K562 (cell line): ENCODE measurements around the gene ZNF787. TPM values are rescaled to one million over a fixed set of nuclear protein-coding genes. Genes with fewer than 3 reads are reported as not detected.

Source experiments
- ATAC-seq: fragments of 200-7000 bp; cut with Tn5 transposase; 3 replicates; pipeline ENCODE4 v1.9.1; 2020; ENCODE audit warnings: moderate library complexity
- BruUV-seq: library from RNA; stranded (reverse); fragments of 400-500 nt; replicated peaks from 2 replicates; lab custom pipeline; 2021; lab: Mats Ljungman, UMichigan
- CTCF ChIA-PET: fragments of 300-600 bp; formaldehyde crosslinking; extraction: SDS; loops from one replicate; lab custom pipeline; 2021; ENCODE audit warnings: low intra/inter-chr PET ratio; lab: Yijun Ruan, JAX
- POLR2A ChIA-PET: fragments of 300-600, 350-650 bp; sonication (Branson Sonifier 250); formaldehyde crosslinking; extraction: SDS; loops from one replicate; lab custom pipeline; 2021; ENCODE audit warnings: antibody characterized with exemption, inconsistent platforms; lab: Yijun Ruan, JAX
- DNase-seq, 4 experiments: peaks; one replicate each; pipeline versions ENCODE4 v3.0.0 to v3.0.0-alpha.2; 2011 to 2018; ENCODE audit warnings: low spot score in 3 of 4, mixed read lengths in 3 of 4; ENCODE audit errors: extremely low read depth in 1 of 4
- FAIRE-seq: peaks from 2 replicates; lab custom pipeline; 2011; peaks lifted over from hg19 to GRCh38; lab: Jason Lieb, UNC
- H2AFZ ChIP-seq: 2 replicates; pipeline ENCODE4 v1.6.0; 2011; ENCODE audit warnings: low read depth, low read length, control low read depth, inconsistent platforms
- H3K27ac ChIP-seq: fragments of 200-600 bp; 3 replicates; pipeline ENCODE4 v1.8.0; 2011; ENCODE audit warnings: low read depth, mild to moderate bottlenecking, control low read depth, inconsistent platforms, low read length, moderate library complexity, mixed read lengths; ENCODE audit errors: extremely low read depth
- H3K27me3 ChIP-seq, 2 experiments: fragments of 300-600 bp in 1 of 2; 2 replicates in 1 of 2; 3 replicates in 1 of 2; pipeline versions ENCODE4 v1.6.0 to v1.8.0; 2011; ENCODE audit warnings: inconsistent platforms in 2 of 2, low read length in 2 of 2, mild to moderate bottlenecking in 1 of 2, mixed read lengths in 1 of 2, moderate library complexity in 1 of 2; ENCODE audit not compliant: control insufficient read depth in 2 of 2, insufficient read depth in 2 of 2
- H3K36me3 ChIP-seq: fragments of 300-600 bp; 3 replicates; pipeline ENCODE4 v1.8.0; 2011; ENCODE audit warnings: mild to moderate bottlenecking, low read length, inconsistent platforms; ENCODE audit not compliant: control insufficient read depth, insufficient read depth
- H3K4me1 ChIP-seq, 2 experiments: fragments of 200-600 bp in 1 of 2; replicated peaks in 1 of 2; 2 replicates in 1 of 2; 3 replicates in 1 of 2; pipeline versions ENCODE4 v1.5.1 to v1.8.0; 2011; ENCODE audit warnings: inconsistent platforms in 2 of 2, low read length in 2 of 2, mild to moderate bottlenecking in 1 of 2, mixed read lengths in 1 of 2, moderate library complexity in 1 of 2; ENCODE audit not compliant: control insufficient read depth in 2 of 2, insufficient read depth in 2 of 2
- H3K4me2 ChIP-seq: 2 replicates; pipeline ENCODE4 v1.6.1; 2011; ENCODE audit warnings: low read length, control low read depth, inconsistent platforms, mixed read lengths; ENCODE audit not compliant: insufficient read depth
- H3K4me3 ChIP-seq: fragments of 200-600 bp; sonication (generic), shearing (Covaris generic); 2 replicates; pipeline ENCODE4 v1.5.1; 2016; ENCODE audit warnings: control low read depth, inconsistent platforms
- H3K79me2 ChIP-seq: fragments of 200-600 bp; 3 replicates; pipeline ENCODE4 v1.8.0; 2011; ENCODE audit warnings: low read length, inconsistent platforms; ENCODE audit not compliant: control insufficient read depth, insufficient read depth
- H3K9ac ChIP-seq, 2 experiments: 2 replicates each; pipeline versions ENCODE4 v1.6.0 to v1.6.1; 2011; ENCODE audit warnings: low read depth in 2 of 2, low read length in 2 of 2, control low read depth in 1 of 2, inconsistent platforms in 1 of 2, mild to moderate bottlenecking in 1 of 2, mixed read lengths in 1 of 2; ENCODE audit not compliant: insufficient read depth in 1 of 2
- H3K9me1 ChIP-seq: one replicate; pipeline ENCODE4 v1.6.0; 2011; ENCODE audit warnings: inconsistent platforms, mild to moderate bottlenecking, low read length, moderate library complexity; ENCODE audit not compliant: control insufficient read depth, insufficient read depth
- H3K9me3 ChIP-seq: replicated peaks from 2 replicates; pipeline ENCODE4 v1.5.1; 2011; ENCODE audit warnings: low read depth, low read length, inconsistent platforms; ENCODE audit not compliant: control insufficient read depth, insufficient read depth
- H4K20me1 ChIP-seq: replicated peaks from 2 replicates; pipeline ENCODE4 v1.6.1; 2011; ENCODE audit warnings: low read length, inconsistent platforms, mixed read lengths; ENCODE audit not compliant: control insufficient read depth, insufficient read depth
- ELK1 ChIP-seq: sonication (generic); formaldehyde crosslinking; IDR thresholded peaks from 2 replicates; pipeline ENCODE4 v1.8.1; 2022; ENCODE audit warnings: missing genetic modification reagents
- RBFOX2 ChIP-seq: fragments of 200-400 bp; formaldehyde crosslinking; IDR thresholded peaks from 2 replicates; pipeline ENCODE4 v1.6.1; 2017; ENCODE audit warnings: low read depth, mild to moderate bottlenecking, low read length, moderate library complexity
- RFX1 ChIP-seq: fragments of 450-650 bp; IDR thresholded peaks from 2 replicates; pipeline ENCODE4 v1.6.1; 2016; ENCODE audit warnings: mild to moderate bottlenecking, moderate library complexity
- TCF15 ChIP-seq: fragments of 250-450 bp; sonication (Bioruptor Pico); IDR thresholded peaks from 2 replicates; pipeline ENCODE4 v1.8.0; 2022; ENCODE audit warnings: moderate library complexity, mild to moderate bottlenecking, inconsistent platforms
- ZFP36 ChIP-seq: fragments of 150-350 bp; IDR thresholded peaks from 2 replicates; pipeline ENCODE4 v1.6.1; 2018; ENCODE audit warnings: low read length, low read depth; ENCODE audit not compliant: partially characterized antibody
- ZNF232 ChIP-seq: sonication (generic); formaldehyde crosslinking; IDR thresholded peaks from 2 replicates; pipeline ENCODE4 v1.8.0; 2022; ENCODE audit warnings: mild to moderate bottlenecking, missing genetic modification reagents
- WGBS: fragments of 100-300 bp; shearing (Covaris generic); methylation state at CpG from one replicate; pipeline ENCODE4 v1.1.6; 2016; ENCODE audit warnings: low coverage, mixed read lengths; ENCODE audit not compliant: insufficient coverage; ENCODE audit errors: missing lambda C conversion rate; 5-methylcytosine and 5-hydroxymethylcytosine counted together
- in situ Hi-C: fragments of 300-500 bp; cut with MboI; formaldehyde crosslinking; loops from 4 replicates; pipeline ENCODE4 v1.15.0; 2018; ENCODE audit warnings: inconsistent platforms, mixed read lengths
- intact Hi-C: fragments of 100-400 bp; cut with micrococcal nuclease; formaldehyde crosslinking; loops from 2 replicates; pipeline ENCODE4 v1.14.2; 2022
- polyA plus RNA-seq, 8 experiments: library from polyadenylated mRNA; depleted of rRNA in 4 of 8; stranded (reverse) in 5 of 8; unstranded in 3 of 8; fragments of >200 nt; fragmentation: Nextera tagmentation in 2 of 8; fragmentation: Illumina TruSeq in 1 of 8; extraction: Ambion mirVana in 2 of 8; extraction: Trizol in 1 of 8; gene quantifications; 2 replicates each; pipeline versions ENCODE4 v1.2.1 to v1.2.3, GENCODE V29; 2011 to 2014; ENCODE audit warnings: inconsistent platforms in 1 of 8, missing spikeins in 1 of 8
- total RNA-seq, 7 experiments: library from RNA; depleted of rRNA in 6 of 7; stranded (reverse); fragments of >200 nt in 6 of 7; fragmentation: Illumina TruSeq in 2 of 7; extraction: Trizol in 2 of 7; gene quantifications; 2 replicates each; pipeline versions ENCODE4 v1.2.1 to v1.2.3, GENCODE V29; 2011 to 2021; ENCODE audit warnings: low replicate concordance in 1 of 7

The ZNF787 gene
- total and polyA plus RNA-seq, 9 of the 15 experiments (the other 6 are each of a cell fraction or from before 2014, with no cell fraction given) = 0.45 to 77.6 (median 7.3) TPM

GRCh38 chr19:56116606-56117005, 4.5 kb downstream of the ZNF787 start (continued):
- TF ChIP-seq TCF15 (CRISPR knock-in tag) (no peak), ELK1 (CRISPR knock-in tag) (no peak), RFX1 (no peak), ZFP36 (peak; percentile 74)

- BruUV-seq = no TSS peak
- in situ Hi-C loops = no loop called here
- Histone ChIP-seq H2AFZ (no peak overlapping the region), H3K4me2 (no peak overlapping the region), H3K27ac (no peak overlapping the region), H3K9me3 (no peaks in the 10 kb centered on the region), H3K4me1 (peaks cover 21 to 80% of the 10 kb centered on the region in 2 experiments), H3K4me3 (no peak overlapping the region), H3K9me1 (peaks cover 17% of the 10 kb centered on the region), H3K79me2 (peaks cover 97% of the 10 kb centered on the region), H3K9ac (no peak overlapping the region), H3K27me3 (no peaks in the 10 kb centered on the region), H3K36me3 (peaks cover 61% of the 10 kb centered on the region), H4K20me1 (peaks cover 50% of the 10 kb centered on the region)
- DNase-seq = no peak
- intact Hi-C loops = no loop called here
- ChIA-PET POLR2A (no interaction called here), CTCF (no interaction called here)
- FAIRE-seq = no peak
- ATAC-seq = no peak
- TF ChIP-seq ZNF232 (CRISPR knock-in tag) = no peak
- TF ChIP-seq RBFOX2 = 0 out of 2 replicates have a peak, but pooled peaks have one; percentile 6
- 99% methylated on average over 15 of the region's 21 CpGs for WGBS
Measured at GRCh38 chr19:56115490-56115889, 5.6 kb downstream of the ZNF787 start.
